Neural cell (in vitro differentiated cells): ENCODE results near the gene EEF1B2. TPM values are rescaled to one million over a fixed set of nuclear protein-coding genes. Genes with fewer than 3 reads are reported as not detected.

Experiments
- H2AFZ ChIP-seq: fragments of 200-600, 300-800 bp; sonication (generic), shearing (Covaris generic); 2 replicates; pipeline ENCODE4 v1.6.0; 2014; ENCODE audit warnings: low read depth, mild to moderate bottlenecking, antibody characterized with exemption, low read length, moderate library complexity
- H3F3A ChIP-seq: fragments of 200-600 bp; shearing (Covaris generic); 2 replicates; pipeline ENCODE4 v1.6.1; 2016; ENCODE audit warnings: mild to moderate bottlenecking, moderate library complexity, mixed read lengths, antibody characterized with exemption, low read length; ENCODE audit not compliant: insufficient read depth, poor library complexity, severe bottlenecking
- H3K27ac ChIP-seq: fragments of 200-600, 300-800 bp; sonication (generic), shearing (Covaris generic); 2 replicates; pipeline ENCODE4 v1.5.1; 2014; ENCODE audit warnings: mild to moderate bottlenecking, low read length, moderate library complexity
- H3K27me3 ChIP-seq: fragments of 300-800, 200-600 bp; sonication (generic), shearing (Covaris generic); 2 replicates; pipeline ENCODE4 v1.6.0; 2014; ENCODE audit warnings: mild to moderate bottlenecking, low read depth, low read length, moderate library complexity; ENCODE audit not compliant: insufficient read depth
- H3K36me3 ChIP-seq: fragments of 300-800, 200-600 bp; sonication (generic), shearing (Covaris generic); 2 replicates; pipeline ENCODE4 v1.5.1; 2014; ENCODE audit warnings: mild to moderate bottlenecking, antibody characterized with exemption, low read length, moderate library complexity; ENCODE audit not compliant: insufficient read depth
- H3K4me2 ChIP-seq: fragments of 300-800, 200-600 bp; sonication (generic), shearing (Covaris generic); 2 replicates; pipeline ENCODE4 v1.6.0; 2014; ENCODE audit warnings: mild to moderate bottlenecking, low read length
- H3K4me3 ChIP-seq: fragments of 300-800, 200-600 bp; sonication (generic), shearing (Covaris generic); 2 replicates; pipeline ENCODE4 v1.5.1; 2014; ENCODE audit warnings: mild to moderate bottlenecking, low read length, moderate library complexity
- H3K79me2 ChIP-seq: fragments of 200-600 bp; shearing (Covaris generic); replicated peaks from 2 replicates; pipeline ENCODE4 v1.6.0; 2014; ENCODE audit warnings: mild to moderate bottlenecking, low read length, moderate library complexity; ENCODE audit not compliant: insufficient read depth
- H3K9ac ChIP-seq: fragments of 300-800, 200-600 bp; sonication (generic), shearing (Covaris generic); 2 replicates; pipeline ENCODE4 v1.6.1; 2016; ENCODE audit warnings: mild to moderate bottlenecking, low read length, mixed read lengths
- H3K9me2 ChIP-seq: fragments of 200-600 bp; shearing (Covaris generic); 2 replicates; pipeline ENCODE4 v1.6.1; 2016; ENCODE audit warnings: mild to moderate bottlenecking, low read length, mixed read lengths; ENCODE audit not compliant: insufficient read depth
- H3K9me3 ChIP-seq: fragments of 200-600, 300-800 bp; sonication (generic), shearing (Covaris generic); 2 replicates; pipeline ENCODE4 v1.6.1; 2016; ENCODE audit warnings: mild to moderate bottlenecking, mixed run types, low read length, moderate library complexity, mixed read lengths
- H4K20me1 ChIP-seq: fragments of 200-600 bp; shearing (Covaris generic); 2 replicates; pipeline ENCODE4 v1.6.1; 2016; ENCODE audit warnings: mild to moderate bottlenecking, mixed run types; ENCODE audit not compliant: insufficient read depth
- EP300 ChIP-seq: fragments of 450-650 bp; conservative IDR thresholded peaks from 2 replicates; pipeline ENCODE4 v1.6.1; 2014; ENCODE audit warnings: antibody characterized with exemption, mild to moderate bottlenecking, moderate library complexity; ENCODE audit not compliant: poor library complexity, severe bottlenecking
- EZH2 ChIP-seq: fragments of 200-600, 300-800 bp; shearing (Covaris generic), sonication (generic); IDR thresholded peaks from 2 replicates; pipeline ENCODE4 v1.6.1; 2014; ENCODE audit warnings: antibody characterized with exemption, low read length, borderline replicate concordance, mild to moderate bottlenecking; ENCODE audit not compliant: insufficient read depth, poor library complexity, severe bottlenecking
- MXI1 ChIP-seq: fragments of 450-650 bp; conservative IDR thresholded peaks from 2 replicates; pipeline ENCODE4 v1.6.1; 2014; ENCODE audit warnings: antibody characterized with exemption, mild to moderate bottlenecking; ENCODE audit not compliant: poor library complexity, severe bottlenecking
- POLR2AphosphoS5 ChIP-seq: IDR thresholded peaks from 2 replicates; pipeline ENCODE4 v1.6.1; 2012
- RAD21 ChIP-seq: fragments of 450-650 bp; conservative IDR thresholded peaks from 2 replicates; pipeline ENCODE4 v1.6.1; 2014; ENCODE audit warnings: antibody characterized with exemption, mild to moderate bottlenecking, moderate library complexity
- REST ChIP-seq: IDR thresholded peaks from 2 replicates; pipeline ENCODE4 v1.6.1; 2012; ENCODE audit warnings: borderline replicate concordance
- SMC3 ChIP-seq: fragments of 450-650 bp; conservative IDR thresholded peaks from 2 replicates; pipeline ENCODE4 v1.6.1; 2014; ENCODE audit warnings: antibody characterized with exemption, mild to moderate bottlenecking, moderate library complexity; ENCODE audit not compliant: poor library complexity
- TAF1 ChIP-seq: IDR thresholded peaks from 2 replicates; pipeline ENCODE4 v1.6.1; 2012; ENCODE audit warnings: low read depth
- polyA plus RNA-seq: library from polyadenylated mRNA; depleted of rRNA; stranded (reverse); fragments of >200 nt; gene quantifications from 2 replicates; pipeline ENCODE4 v1.2.3, GENCODE V29; 2014
- TF ChIP-seq, protein P1 (sequence below): fragments of 450-650 bp; IDR thresholded peaks from 2 replicates; pipeline ENCODE4 v1.5.1; 2014; ENCODE audit warnings: antibody characterized with exemption, mild to moderate bottlenecking, moderate library complexity; ENCODE audit not compliant: poor library complexity, severe bottlenecking

Gene EEF1B2
- polyA plus RNA-seq, 1 donor from 2014 or later, result 551 TPM

- Histone ChIP-seq H3K4me3 (no peak overlapping the region), H3K9ac (no peak overlapping the region), H3F3A (no peaks in the 10 kb centered on the region), H3K27ac (no peak overlapping the region), H3K79me2 (no peaks in the 10 kb centered on the region), H3K4me2 (no peak overlapping the region), H2AFZ (no peak overlapping the region), H3K36me3 (no peaks in the 10 kb centered on the region), H3K9me2 (no peaks in the 10 kb centered on the region), H4K20me1 (no peaks in the 10 kb centered on the region), H3K9me3 (no peaks in the 10 kb centered on the region), H3K27me3 (no peaks in the 10 kb centered on the region)
- TF ChIP-seq POLR2AphosphoS5, result no peak
- TF ChIP-seq EZH2, result no peak
- TF ChIP-seq RAD21, result no peak
- TF ChIP-seq, protein P1, sequence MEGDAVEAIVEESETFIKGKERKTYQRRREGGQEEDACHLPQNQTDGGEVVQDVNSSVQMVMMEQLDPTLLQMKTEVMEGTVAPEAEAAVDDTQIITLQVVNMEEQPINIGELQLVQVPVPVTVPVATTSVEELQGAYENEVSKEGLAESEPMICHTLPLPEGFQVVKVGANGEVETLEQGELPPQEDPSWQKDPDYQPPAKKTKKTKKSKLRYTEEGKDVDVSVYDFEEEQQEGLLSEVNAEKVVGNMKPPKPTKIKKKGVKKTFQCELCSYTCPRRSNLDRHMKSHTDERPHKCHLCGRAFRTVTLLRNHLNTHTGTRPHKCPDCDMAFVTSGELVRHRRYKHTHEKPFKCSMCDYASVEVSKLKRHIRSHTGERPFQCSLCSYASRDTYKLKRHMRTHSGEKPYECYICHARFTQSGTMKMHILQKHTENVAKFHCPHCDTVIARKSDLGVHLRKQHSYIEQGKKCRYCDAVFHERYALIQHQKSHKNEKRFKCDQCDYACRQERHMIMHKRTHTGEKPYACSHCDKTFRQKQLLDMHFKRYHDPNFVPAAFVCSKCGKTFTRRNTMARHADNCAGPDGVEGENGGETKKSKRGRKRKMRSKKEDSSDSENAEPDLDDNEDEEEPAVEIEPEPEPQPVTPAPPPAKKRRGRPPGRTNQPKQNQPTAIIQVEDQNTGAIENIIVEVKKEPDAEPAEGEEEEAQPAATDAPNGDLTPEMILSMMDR, result no peak
- TF ChIP-seq MXI1, result no peak
- TF ChIP-seq REST, result no peak
- TF ChIP-seq EP300, result no peak
- TF ChIP-seq SMC3, result no peak
- TF ChIP-seq TAF1, result no peak
Observed at GRCh38 chr2:206112846-206113547, 46.7 kb upstream of the EEF1B2 start.

DNA sequence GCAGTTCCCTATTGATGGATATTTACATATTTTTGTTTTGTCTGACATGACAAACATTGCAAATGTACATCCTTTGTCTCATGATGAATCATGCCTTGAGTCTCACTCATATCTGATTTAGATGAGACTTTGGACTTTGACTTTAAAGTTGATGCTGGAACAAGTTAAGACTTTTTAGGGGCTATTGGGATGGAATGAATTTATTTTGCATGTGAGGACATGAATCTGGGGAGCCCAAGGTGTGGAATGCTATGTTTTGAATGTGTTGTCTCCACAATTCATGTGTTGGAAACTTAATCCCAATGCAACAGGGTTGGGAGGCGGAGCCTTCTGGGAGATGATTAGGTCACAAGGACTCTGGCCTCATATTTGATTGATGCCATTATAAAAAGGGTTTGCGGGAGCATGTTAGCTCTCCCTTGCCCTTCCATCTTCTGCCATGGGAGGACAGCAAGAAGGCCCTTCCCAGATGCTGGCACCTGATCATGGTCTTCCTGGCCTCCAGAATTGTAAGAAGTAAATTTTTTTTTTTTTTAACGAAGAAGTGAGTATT lies 44.6 kb upstream of the EEF1B2 start:
- H3K4me3 ChIP-seq, result no peak overlapping the region
- no peaks in the 10 kb centered on the region for H3K9me3 ChIP-seq
- no peak overlapping the region for H2AFZ ChIP-seq
- H3F3A ChIP-seq, result no peaks in the 10 kb centered on the region
- H3K27ac ChIP-seq, result no peak overlapping the region
- H4K20me1 ChIP-seq, result no peaks in the 10 kb centered on the region
- H3K36me3 ChIP-seq, result peaks cover 2% of the 10 kb centered on the region
- no peak overlapping the region for H3K9ac ChIP-seq
- no peaks in the 10 kb centered on the region for H3K79me2 ChIP-seq
- no peaks in the 10 kb centered on the region for H3K9me2 ChIP-seq
- TF ChIP-seq SMC3 (no peak), POLR2AphosphoS5 (no peak), EP300 (no peak), EZH2 (no peak), RAD21 (no peak), TAF1 (no peak), MXI1 (no peak)
- TF ChIP-seq, protein P1, result no peak
- H3K4me2 ChIP-seq, result no peak overlapping the region
- H3K27me3 ChIP-seq, result no peaks in the 10 kb centered on the region
